Natural killer cell (primary cell): ENCODE data around the gene MARCHF11. TPM values are rescaled to one million over a fixed set of nuclear protein-coding genes. Genes with fewer than 3 reads are reported as not detected.

Source experiments
- ATAC-seq, 3 donors: fragments of 150-1000 bp in 2 of 3; fragments of 200-7000 bp in 1 of 3; cut with Tn5 transposase; 1 replicate in 1 of 3; 2 replicates in 2 of 3; pipeline ENCODE4 v1.10.0; 2021; ENCODE audit warnings: mild to moderate bottlenecking in 2 of 3, moderate library complexity in 2 of 3
- DNase-seq, 2 donors: peaks; one replicate each; pipeline versions ENCODE4 v3.0.0 to v3.0.0-alpha.2; 2013 to 2021; ENCODE audit warnings: mixed read lengths in 1 of 2
- H3K27ac ChIP-seq: one replicate; pipeline ENCODE4 v1.5.1; 2013; ENCODE audit warnings: mild to moderate bottlenecking, low read length
- H3K27me3 ChIP-seq: one replicate; pipeline ENCODE4 v1.6.1; 2013; ENCODE audit warnings: low read length; ENCODE audit not compliant: control insufficient read depth, insufficient read depth
- H3K36me3 ChIP-seq: one replicate; pipeline ENCODE4 v1.6.1; 2013; ENCODE audit warnings: low read length; ENCODE audit not compliant: control insufficient read depth, insufficient read depth
- H3K4me1 ChIP-seq: one replicate; pipeline ENCODE4 v1.6.1; 2013; ENCODE audit warnings: low read length; ENCODE audit not compliant: control insufficient read depth, insufficient read depth
- H3K4me3 ChIP-seq: one replicate; pipeline ENCODE4 v1.5.1; 2013; ENCODE audit warnings: low read length
- H3K9me3 ChIP-seq: one replicate; pipeline ENCODE4 v1.6.1; 2013; ENCODE audit warnings: low read length; ENCODE audit not compliant: control insufficient read depth, insufficient read depth
- H3K27ac Mint-ChIP-seq, 2 donors: one replicate each; pipeline ENCODE4 v1.8.0; 2022; ENCODE audit warnings: mild to moderate bottlenecking in 2 of 2, mixed read lengths in 2 of 2, moderate library complexity in 1 of 2
- H3K27me3 Mint-ChIP-seq, 2 donors: one replicate each; pipeline ENCODE4 v1.8.0; 2022; ENCODE audit warnings: low read depth in 2 of 2, mixed read lengths in 2 of 2
- H3K36me3 Mint-ChIP-seq: one replicate; pipeline ENCODE4 v1.8.0; 2022; ENCODE audit warnings: mixed read lengths
- H3K4me1 Mint-ChIP-seq, 2 donors: one replicate each; pipeline ENCODE4 v1.8.0; 2022; ENCODE audit warnings: mixed read lengths in 2 of 2
- H3K4me3 Mint-ChIP-seq: one replicate; pipeline ENCODE4 v1.8.0; 2022; ENCODE audit warnings: mild to moderate bottlenecking, moderate library complexity, mixed read lengths
- H3K9me3 Mint-ChIP-seq, 2 donors: one replicate each; pipeline ENCODE4 v1.8.0; 2022; ENCODE audit warnings: mixed read lengths in 2 of 2
- WGBS: methylation state at CpG from one replicate; pipeline ENCODE4 v1.1.7; 2013; ENCODE audit warnings: missing lambda C conversion rate; ENCODE audit not compliant: insufficient coverage; 5-methylcytosine and 5-hydroxymethylcytosine counted together
- intact Hi-C: fragments of 100-400 bp; cut with micrococcal nuclease; formaldehyde crosslinking; loops from one replicate; pipeline ENCODE4 v1.14.2; 2022
- total RNA-seq, 4 donors: library from RNA; stranded (reverse); fragments of 120-200 nt in 1 of 4; gene quantifications; one replicate each; pipeline versions ENCODE4 v1.2.3 to v1.2.4, GENCODE V29; 2013 to 2022
- TF ChIP-seq, protein P1 (sequence below): fragments of 200-600 bp; IDR thresholded peaks from one replicate; pipeline ENCODE4 v1.8.0; 2022; ENCODE audit warnings: antibody characterized with exemption

The MARCHF11 gene
- total RNA-seq, 3 donors from 2014 or later (not counting 1 experiment from before 2014, with no cell fraction given), result not detected

DNA sequence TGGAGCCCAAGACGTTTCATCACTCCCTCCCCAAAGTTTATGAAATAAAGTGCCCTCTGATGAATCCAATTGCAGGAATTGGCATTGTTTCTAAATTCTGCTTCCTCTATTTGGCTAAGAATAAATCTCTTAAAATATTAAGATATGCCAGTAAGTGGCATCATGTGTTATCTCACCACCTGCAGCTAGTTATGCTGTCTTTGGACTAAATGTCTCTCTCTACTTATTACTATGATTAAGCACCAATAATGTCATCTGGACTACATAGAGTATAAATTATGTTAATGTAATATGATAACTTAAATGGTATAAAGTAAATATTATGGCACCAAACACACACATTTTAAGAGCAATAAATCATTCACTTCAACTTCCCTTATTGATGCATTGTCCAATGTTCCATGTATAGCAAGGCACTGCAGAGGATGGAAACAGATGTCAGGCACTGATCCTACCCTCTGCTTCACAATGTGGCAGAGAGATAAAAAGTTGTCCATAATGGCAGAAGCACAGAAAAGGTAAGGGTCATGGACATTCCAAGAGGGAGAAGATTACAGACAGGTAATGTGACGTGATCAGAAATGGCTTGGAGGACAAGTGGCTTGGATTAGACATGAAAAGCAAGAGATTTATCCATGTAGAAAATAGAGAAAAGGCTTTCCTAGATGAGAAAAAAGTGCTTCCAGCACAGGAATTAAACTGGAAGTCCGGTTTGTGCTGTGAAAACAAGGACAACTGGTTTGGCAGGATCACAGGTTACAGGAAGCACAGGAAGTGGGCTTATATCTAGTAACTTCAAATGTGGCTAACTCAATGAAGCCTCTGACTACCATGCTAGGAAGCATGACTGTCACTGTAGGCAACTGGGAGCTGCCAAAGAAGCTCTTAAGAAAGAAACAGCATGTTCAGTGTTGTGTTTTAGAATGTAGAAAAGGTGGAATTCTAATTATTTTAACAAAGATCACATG is 26.7 kb downstream of the MARCHF11 start:
- Mint-ChIP-seq H3K4me3 (no peak overlapping the region), H3K27me3 (no peaks in the 10 kb centered on the region), H3K4me1 (no peaks in the 10 kb centered on the region), H3K36me3 (no peaks in the 10 kb centered on the region), H3K9me3 (peaks cover 5 to 6% of the 10 kb centered on the region in 2 donors), H3K27ac (no peak overlapping the region)
- DNase-seq (no peak), ATAC-seq (no peak)
- Histone ChIP-seq H3K4me3 (no peak overlapping the region), H3K27me3 (no peaks in the 10 kb centered on the region), H3K9me3 (no peaks in the 10 kb centered on the region), H3K36me3 (no peaks in the 10 kb centered on the region), H3K27ac (no peak overlapping the region), H3K4me1 (no peaks in the 10 kb centered on the region)
- intact Hi-C loops, result no loop called here
- TF ChIP-seq, protein P1, sequence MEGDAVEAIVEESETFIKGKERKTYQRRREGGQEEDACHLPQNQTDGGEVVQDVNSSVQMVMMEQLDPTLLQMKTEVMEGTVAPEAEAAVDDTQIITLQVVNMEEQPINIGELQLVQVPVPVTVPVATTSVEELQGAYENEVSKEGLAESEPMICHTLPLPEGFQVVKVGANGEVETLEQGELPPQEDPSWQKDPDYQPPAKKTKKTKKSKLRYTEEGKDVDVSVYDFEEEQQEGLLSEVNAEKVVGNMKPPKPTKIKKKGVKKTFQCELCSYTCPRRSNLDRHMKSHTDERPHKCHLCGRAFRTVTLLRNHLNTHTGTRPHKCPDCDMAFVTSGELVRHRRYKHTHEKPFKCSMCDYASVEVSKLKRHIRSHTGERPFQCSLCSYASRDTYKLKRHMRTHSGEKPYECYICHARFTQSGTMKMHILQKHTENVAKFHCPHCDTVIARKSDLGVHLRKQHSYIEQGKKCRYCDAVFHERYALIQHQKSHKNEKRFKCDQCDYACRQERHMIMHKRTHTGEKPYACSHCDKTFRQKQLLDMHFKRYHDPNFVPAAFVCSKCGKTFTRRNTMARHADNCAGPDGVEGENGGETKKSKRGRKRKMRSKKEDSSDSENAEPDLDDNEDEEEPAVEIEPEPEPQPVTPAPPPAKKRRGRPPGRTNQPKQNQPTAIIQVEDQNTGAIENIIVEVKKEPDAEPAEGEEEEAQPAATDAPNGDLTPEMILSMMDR, result no peak
- WGBS, result 51% methylated on average over 3 of the region's 3 CpGs

DNA sequence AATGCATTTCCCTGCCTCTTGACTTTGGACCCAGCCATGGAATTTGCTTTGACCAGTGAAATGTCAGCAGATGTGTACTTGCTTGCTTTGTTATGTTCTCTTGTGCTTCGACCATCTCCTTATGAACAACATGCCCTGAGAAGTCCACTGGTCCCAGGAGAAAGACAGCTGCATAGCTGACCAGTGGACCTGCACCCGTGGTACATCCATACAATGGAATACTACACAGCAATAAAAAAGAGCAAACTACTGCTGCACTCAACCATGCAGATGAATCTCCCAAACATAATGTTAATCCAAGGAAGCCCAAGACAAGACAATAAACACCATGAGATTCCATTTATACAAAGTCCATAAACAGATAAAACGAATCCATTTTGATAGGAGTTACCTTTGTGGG is 30.0 kb downstream of the MARCHF11 start:
- H3K9me3 Mint-ChIP-seq, result peaks cover 8 to 11% of the 10 kb centered on the region in 2 donors
- H3K4me1 ChIP-seq, result no peaks in the 10 kb centered on the region
- no peaks in the 10 kb centered on the region for H3K4me1 Mint-ChIP-seq
- no peak overlapping the region for H3K4me3 Mint-ChIP-seq
- ATAC-seq (no peak), DNase-seq (no peak)
- H3K9me3 ChIP-seq, result no peaks in the 10 kb centered on the region
- H3K27me3 ChIP-seq, result no peaks in the 10 kb centered on the region
- no peak overlapping the region for H3K27ac ChIP-seq
- no peaks in the 10 kb centered on the region for H3K27me3 Mint-ChIP-seq
- H3K36me3 Mint-ChIP-seq, result no peaks in the 10 kb centered on the region
- H3K27ac Mint-ChIP-seq, result no peak overlapping the region
- TF ChIP-seq, protein P1, result no peak
- WGBS, result 76% methylated on average over 3 of the region's 3 CpGs
- no peak overlapping the region for H3K4me3 ChIP-seq
- H3K36me3 ChIP-seq, result no peaks in the 10 kb centered on the region
- intact Hi-C loops, result no loop called here

DNA sequence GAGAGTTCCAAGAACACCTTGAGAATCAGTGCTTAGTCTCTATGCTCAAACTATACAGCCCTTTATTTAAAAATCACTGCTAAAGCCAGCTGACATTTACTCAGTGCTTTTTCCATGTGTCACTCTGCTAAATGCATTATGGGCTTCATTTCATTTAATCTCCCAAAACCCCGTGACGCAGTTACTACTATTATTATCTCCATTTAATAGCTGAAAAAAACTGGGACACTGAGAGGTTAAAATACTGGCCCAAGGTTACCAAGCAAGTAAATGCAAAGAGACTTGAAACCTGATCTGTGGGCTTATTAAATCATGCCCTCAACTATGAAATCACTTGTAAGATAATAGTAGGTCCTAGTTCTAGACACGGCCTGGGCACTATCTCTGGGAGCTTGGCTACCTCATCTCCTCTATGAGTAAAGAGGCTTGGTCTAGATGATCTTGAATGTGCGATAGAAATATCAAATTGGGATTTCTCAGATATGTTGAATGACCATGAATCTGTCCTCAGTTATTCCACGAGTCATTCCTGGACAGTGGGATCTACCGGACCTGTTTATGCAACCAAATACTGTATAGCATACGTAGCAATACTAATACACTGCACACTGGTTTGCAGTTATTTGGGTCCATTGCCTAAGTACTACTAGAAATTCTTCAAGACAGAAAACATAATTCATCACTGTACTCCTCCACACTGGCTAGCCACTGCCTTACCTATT is 32.3 kb downstream of the MARCHF11 start:
- no peak overlapping the region for H3K4me3 ChIP-seq
- no peaks in the 10 kb centered on the region for H3K9me3 ChIP-seq
- H3K36me3 Mint-ChIP-seq, result no peaks in the 10 kb centered on the region
- WGBS, result 74% methylated on average over 7 of the region's 7 CpGs
- no peaks in the 10 kb centered on the region for H3K27me3 Mint-ChIP-seq
- no peaks in the 10 kb centered on the region for H3K36me3 ChIP-seq
- DNase-seq, result no peak
- no peaks in the 10 kb centered on the region for H3K4me1 ChIP-seq
- no peak for ATAC-seq
- intact Hi-C loops, result no loop called here
- no peak overlapping the region for H3K27ac ChIP-seq
- no peak overlapping the region for H3K4me3 Mint-ChIP-seq
- peaks cover 8 to 15% of the 10 kb centered on the region in 2 donors for H3K9me3 Mint-ChIP-seq
- H3K27me3 ChIP-seq, result no peaks in the 10 kb centered on the region
- H3K27ac Mint-ChIP-seq, result no peak overlapping the region
- TF ChIP-seq, protein P1, result no peak
- no peaks in the 10 kb centered on the region for H3K4me1 Mint-ChIP-seq
